KG1 (cell line): ENCODE measurements around the gene ZNF503.

Source experiments
- DNase-seq: peaks from one replicate; lab custom pipeline; 2025; lab: John Stamatoyannopoulos, UW

ZNF503 gene

DNA sequence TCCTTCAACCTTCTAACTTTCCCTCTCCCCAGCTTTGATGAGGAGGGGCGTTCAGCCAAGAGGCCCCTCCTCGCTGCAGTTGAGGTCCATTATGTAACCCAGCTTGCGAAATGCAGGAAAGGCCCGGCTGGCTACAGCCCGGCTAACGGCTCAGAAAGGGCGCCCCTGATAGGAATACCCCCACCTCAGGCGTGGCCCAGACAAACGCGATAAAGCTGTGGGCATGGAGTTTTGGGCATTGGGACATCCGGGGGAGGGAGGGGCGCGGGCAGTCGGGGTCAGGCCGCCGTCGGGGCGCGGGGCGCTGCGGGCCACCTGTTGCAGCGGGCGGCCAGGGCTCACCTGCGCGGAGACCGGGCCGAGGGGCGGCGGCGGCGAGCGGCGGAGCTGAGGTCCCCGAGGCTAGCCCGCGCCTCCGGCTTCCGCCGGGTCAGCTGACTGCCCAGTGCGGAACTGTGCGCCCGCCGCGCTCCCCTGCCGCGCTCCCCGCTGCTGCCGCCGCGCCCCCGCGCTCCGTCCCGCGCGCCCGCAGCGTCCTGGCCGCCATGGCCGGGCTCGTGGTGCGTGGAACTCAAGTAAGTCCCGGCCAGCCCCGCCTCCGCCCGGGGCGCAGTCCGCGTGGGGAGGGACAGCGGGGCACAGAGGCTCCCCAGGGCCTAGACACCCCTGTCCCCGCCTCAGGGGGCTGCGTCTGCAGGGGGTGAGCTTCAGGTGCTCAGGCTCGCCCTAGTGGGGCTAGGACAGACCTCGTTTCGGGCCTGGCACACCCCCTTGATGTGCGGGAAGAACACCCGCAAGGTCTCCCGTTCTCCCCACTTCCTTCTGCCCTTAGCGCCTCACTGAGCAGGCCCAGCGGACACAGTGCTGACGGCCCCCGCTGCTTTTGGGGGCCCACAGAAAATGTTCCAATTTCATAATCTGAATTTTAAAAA is 29.9 kb upstream of the ZNF503 start, which contains the start of gene LRMDA:
Gene LRMDA, plus strand, starts transcription at position 445 of the 932 bp plus-strand sequence.
- peak; percentile 26 for DNase-seq

- no peak for DNase-seq
Measured at GRCh38 chr10:75430000-75430763, 28.6 kb upstream of the ZNF503 start.

DNA sequence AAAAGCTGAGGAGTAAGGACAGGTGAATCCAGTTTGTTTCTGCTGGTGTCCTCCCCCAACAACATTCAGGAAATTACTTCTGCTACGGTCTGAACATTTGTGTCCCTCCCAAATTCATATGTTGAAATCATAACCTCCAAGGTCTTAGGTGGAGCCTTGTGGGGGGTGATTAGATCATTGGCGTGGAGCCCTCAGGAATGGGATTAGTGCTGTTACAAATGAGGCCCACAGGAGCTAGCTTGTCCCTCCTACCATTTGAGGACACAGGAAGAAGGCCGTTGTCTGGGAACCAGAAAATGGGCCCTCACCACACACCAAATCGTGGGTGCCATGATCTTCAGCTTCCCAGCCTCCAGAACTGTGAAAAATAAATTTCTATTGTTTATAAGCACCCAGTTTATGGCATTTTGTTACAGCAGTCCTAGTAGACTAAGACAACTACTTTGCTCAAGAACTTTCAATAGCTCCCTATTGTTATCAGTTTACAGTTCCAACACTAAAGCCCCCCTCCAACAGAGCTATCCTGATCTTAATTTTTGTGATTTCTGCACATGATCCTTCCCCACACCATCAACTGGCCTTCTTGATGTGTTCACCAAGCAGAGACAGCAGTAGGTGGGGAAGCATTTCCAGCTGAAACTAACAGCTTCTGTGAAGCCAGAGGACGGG is 27.7 kb upstream of the ZNF503 start:
- DNase-seq = no peak

DNA sequence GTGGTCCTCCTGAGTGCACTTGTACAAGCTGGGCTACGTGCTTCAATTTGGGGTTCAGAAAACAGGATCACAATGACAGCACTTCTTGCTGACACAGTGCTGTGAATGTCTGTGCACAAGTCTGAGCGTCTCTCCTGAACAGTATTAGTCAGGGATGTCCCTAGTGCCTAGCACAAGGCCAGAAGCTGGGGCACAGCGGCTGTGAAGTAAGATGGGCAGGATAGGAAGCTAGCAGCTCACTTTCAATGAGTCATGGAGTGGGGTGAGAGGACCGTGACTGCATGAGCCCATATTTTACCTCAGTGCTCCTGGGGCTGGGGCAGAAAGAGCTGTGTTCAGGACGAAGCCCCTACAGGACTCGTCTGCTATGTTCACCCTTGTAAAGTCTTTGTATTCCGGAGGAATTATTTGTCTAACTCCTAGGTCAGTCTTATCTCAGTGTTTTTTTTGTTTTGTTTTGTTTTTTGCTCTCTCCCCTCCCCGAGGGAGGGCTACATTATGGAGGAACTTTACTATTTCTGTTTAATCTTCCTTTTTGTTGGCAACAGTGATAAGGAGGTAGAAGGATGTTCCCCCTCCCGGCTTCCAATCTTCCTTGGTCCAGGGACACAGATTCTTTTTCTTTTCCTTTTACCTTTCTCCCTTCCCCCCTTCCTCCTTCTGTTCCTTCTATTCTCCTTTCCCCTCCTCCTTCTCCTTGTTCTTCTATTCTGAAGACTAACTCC is 27.0 kb upstream of the ZNF503 start:
- DNase-seq = no peak

DNA sequence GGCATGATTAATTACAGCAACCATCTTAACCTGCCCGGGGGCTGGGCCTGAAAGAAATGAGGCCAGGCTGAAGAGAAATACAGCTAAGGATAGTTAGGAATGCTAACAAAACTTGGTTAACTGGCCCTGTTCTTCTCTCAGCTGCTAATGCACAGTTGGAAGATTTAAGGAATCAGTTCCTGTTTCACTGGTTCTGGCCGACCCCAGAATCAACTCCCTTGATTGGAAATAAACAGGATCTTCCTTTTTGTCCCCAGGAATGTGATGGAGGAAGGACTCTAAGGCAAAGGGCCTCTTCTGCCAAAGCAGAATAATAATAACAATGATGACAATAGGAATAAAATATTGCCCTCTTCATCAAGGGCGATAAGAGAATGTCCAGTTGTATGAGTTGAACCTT is 26.4 kb upstream of the ZNF503 start:
- DNase-seq = no peak

DNA sequence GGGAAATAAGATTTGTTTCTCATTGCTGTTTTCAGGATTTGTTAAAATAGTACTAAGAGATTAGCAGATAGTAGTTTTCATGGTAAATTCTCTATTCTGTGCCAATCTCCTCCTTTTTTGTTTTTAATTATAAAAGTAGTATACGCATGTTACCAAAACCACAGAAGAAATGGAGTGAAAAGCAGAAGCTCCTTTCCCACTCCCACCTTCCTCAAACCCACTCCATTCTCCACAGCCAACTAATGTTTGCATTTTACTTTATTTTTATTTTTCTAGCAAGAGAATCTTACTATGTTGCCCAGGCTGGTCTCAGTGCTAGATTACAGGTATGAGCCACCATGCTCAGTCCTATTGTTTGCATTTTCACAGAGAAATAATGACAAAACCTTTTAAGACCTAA is 25.3 kb upstream of the ZNF503 start:
- DNase-seq = no peak

DNA sequence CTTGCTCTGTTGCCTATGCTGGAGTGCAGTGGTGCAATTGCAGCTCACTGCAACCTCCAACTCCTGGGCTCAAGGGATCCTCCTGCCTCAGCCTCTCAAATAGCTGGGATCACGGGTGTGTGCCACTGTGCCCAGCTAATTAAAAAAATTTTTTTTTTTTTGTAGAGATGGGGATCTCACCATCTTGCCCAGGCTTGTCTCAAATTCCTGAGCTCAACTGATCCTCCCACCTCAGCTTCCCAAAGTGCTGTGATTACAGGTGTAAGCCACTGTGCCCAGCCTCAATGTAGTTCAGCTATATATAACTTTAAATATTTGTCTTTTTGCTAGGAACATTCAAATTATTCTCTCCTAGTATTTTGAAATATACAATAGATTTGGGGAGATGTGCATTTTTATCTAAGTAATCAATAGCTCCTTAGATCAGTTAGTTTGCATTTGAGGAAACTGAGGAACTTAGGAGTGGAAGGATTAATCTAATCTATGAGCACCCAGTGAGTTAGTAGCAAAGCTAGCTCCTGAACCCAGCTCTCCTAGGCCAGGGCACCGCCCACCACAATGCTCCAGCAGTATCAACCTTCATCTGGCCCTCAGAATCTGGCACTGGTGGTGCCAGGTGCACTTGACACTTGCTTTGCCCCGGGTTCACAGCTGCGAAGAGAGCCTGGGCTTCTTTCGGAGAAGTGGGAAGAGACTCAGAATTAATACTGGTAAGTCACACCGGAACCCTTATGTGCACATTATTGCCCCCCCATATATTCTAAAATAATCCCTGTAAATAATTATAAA is 23.9 kb upstream of the ZNF503 start:
- DNase-seq = no peak

DNA sequence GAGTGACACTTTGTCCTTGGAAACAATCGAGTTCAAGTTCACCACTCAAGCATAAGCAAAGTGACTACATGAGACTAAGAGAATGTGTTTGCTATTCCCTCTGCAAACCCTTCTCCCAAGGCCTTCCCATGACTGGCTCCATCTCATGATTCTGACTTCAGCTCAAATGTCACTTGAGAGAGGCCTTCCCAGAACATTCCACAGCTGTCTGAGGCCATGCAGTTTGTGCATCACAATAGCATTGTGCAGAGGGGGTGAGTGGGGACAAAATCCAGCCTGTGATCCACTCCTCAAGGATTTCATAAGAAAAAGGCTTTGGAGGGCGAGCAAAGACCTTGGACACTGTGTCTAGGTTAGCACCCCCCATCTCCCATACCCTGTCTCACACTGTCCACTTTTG is 23.0 kb upstream of the ZNF503 start:
- no peak for DNase-seq

GRCh38 chr10:75422913-75423312 is 21.3 kb upstream of the ZNF503 start:
- no peak for DNase-seq

GRCh38 chr10:75418712-75419111 is 17.1 kb upstream of the ZNF503 start:
- no peak for DNase-seq

- no peak for DNase-seq
Measured at GRCh38 chr10:75418293-75418692, 16.7 kb upstream of the ZNF503 start.

DNA sequence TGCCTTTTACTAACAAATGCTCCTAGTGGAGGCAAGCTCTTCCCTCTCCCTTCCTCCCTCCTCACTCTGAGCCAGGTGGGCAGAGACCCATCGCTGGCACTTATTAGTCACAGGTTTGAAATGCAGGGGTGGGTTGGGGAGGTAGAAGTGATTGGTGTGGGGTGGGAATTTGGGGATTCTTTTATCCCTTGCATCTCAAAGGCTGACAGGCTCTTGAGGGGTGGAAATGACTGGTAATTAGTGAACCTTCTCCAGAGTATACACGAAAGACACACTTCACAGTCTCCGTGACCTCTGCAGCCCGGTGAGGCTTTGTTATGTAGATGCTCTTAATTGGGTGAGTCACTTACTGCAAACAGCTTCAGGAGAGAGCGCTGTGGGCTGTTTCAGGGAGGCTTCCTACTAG is 16.0 kb upstream of the ZNF503 start:
- no peak for DNase-seq

DNA sequence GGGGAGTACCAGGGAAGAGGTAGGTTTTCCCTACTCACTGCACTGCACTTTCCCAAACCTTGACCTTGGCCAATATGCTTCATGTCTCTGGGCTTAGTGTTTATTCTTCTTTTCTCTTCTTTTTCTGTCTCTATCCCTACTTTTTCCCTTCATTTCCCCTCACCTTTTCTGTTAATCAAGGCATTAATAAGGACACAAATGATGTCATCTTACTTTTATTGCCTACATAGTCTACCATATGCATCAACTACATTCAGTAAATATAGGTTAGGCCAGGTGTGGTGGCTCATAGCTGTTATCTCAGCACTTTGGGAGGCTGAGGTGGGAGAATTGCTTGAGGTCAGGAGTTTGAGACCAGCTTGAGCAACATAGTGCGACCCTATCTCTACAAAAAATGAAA is 13.0 kb upstream of the ZNF503 start:
- DNase-seq = no peak

GRCh38 chr10:75410132-75411005 is 8.8 kb upstream of the ZNF503 start:
- no peak for DNase-seq

GRCh38 chr10:75408911-75409885 is 7.6 kb upstream of the ZNF503 start:
- DNase-seq = no peak

DNA sequence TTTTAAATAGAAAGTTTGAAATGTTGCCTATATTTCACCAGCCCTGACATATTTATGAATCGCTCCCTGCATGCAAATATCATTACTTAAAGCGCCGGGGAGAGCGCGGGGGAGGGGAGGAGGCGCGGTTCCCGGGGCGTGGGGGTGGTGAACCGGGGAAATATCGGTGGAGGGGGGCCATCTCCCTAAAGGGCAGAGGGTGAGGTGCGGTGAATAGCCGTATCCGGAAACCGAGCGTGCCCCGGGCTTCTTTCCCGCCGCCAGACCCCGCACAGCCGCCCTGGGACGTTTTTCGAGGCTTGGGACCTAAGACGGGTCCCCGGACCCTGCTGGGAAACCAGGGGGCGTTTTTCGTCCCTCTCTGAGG is 6.9 kb upstream of the ZNF503 start:
- DNase-seq = no peak

GRCh38 chr10:75407713-75408508 is 6.3 kb upstream of the ZNF503 start:
- DNase-seq = no peak

- DNase-seq = no peak
Measured at GRCh38 chr10:75407224-75407712, 5.7 kb upstream of the ZNF503 start.
